SJCRH30 (cell line): ENCODE measurements around the gene TARBP2. TPM values are rescaled to one million over a fixed set of nuclear protein-coding genes. Genes with fewer than 3 reads are reported as not detected.
A peak's percentile ranks its signal among the peaks of the same experiment; 100 is the strongest.

Experiments used
- DNase-seq, 2 experiments: peaks; one replicate each; pipeline ENCODE4 v3.0.0-alpha.2; 2015 to 2020
- H3K27ac ChIP-seq: fragments of 250-450 bp; sonication (Bioruptor Pico); 2 replicates; pipeline ENCODE4 v1.5.1; 2020; ENCODE audit warnings: mild to moderate bottlenecking, moderate library complexity
- H3K27me3 ChIP-seq: fragments of 250-450 bp; sonication (Bioruptor Pico); 2 replicates; pipeline ENCODE4 v1.5.1; 2020; ENCODE audit warnings: mild to moderate bottlenecking, moderate library complexity
- H3K36me3 ChIP-seq: fragments of 250-450 bp; sonication (Bioruptor Pico); 2 replicates; pipeline ENCODE4 v1.5.1; 2020; ENCODE audit warnings: mild to moderate bottlenecking, moderate library complexity
- H3K4me1 ChIP-seq: fragments of 250-450 bp; sonication (Bioruptor Pico); 2 replicates; pipeline ENCODE4 v1.5.1; 2020; ENCODE audit warnings: mild to moderate bottlenecking, moderate library complexity
- H3K4me3 ChIP-seq: fragments of 250-450 bp; sonication (Bioruptor Pico); 2 replicates; pipeline ENCODE4 v1.5.1; 2020; ENCODE audit warnings: mild to moderate bottlenecking, moderate library complexity
- H3K9me3 ChIP-seq: fragments of 250-450 bp; sonication (Bioruptor Pico); replicated peaks from 2 replicates; pipeline ENCODE4 v1.5.1; 2020; ENCODE audit warnings: mild to moderate bottlenecking, moderate library complexity
- total RNA-seq: library from RNA; depleted of rRNA; stranded (reverse); fragments of >200 nt; shearing (Covaris generic); gene quantifications from 2 replicates; pipeline ENCODE4 v1.2.3, GENCODE V29; 2014

TARBP2 gene
- total RNA-seq, 1 experiment from 2014 or later: 35.2 TPM

- Histone ChIP-seq H3K27ac (no peak overlapping the region), H3K27me3 (no peaks in the 10 kb centered on the region), H3K36me3 (no peaks in the 10 kb centered on the region; the same call in 1 of the 2 replicates), H3K4me3 (no peak overlapping the region), H3K4me1 (no peaks in the 10 kb centered on the region), H3K9me3 (no peaks in the 10 kb centered on the region)
- peak; percentile 75 to 92 for DNase-seq
Observed at GRCh38 chr12:53508534-53509170, 7.6 kb downstream of the TARBP2 start.

- no peak overlapping the region for H3K27ac ChIP-seq
- no peaks in the 10 kb centered on the region for H3K27me3 ChIP-seq
- H3K36me3 ChIP-seq: peaks cover 7% of the 10 kb centered on the region
- no peaks in the 10 kb centered on the region for H3K9me3 ChIP-seq
- no peaks in the 10 kb centered on the region for H3K4me1 ChIP-seq
- no peak overlapping the region for H3K4me3 ChIP-seq
- DNase-seq: no peak
Observed at GRCh38 chr12:53510181-53510812, 9.2 kb downstream of the TARBP2 start.

- H3K27me3 ChIP-seq: no peaks in the 10 kb centered on the region
- no peak overlapping the region for H3K27ac ChIP-seq
- no peaks in the 10 kb centered on the region for H3K4me1 ChIP-seq
- no peak overlapping the region for H3K4me3 ChIP-seq
- DNase-seq: no peak
- peaks cover 12% of the 10 kb centered on the region for H3K36me3 ChIP-seq
- no peaks in the 10 kb centered on the region for H3K9me3 ChIP-seq
Observed at GRCh38 chr12:53513712-53514410, 12.8 kb downstream of the TARBP2 start.

- DNase-seq: no peak
- no peak overlapping the region for H3K27ac ChIP-seq
- H3K4me3 ChIP-seq: no peak overlapping the region
- no peaks in the 10 kb centered on the region for H3K27me3 ChIP-seq
- no peaks in the 10 kb centered on the region for H3K4me1 ChIP-seq
- H3K36me3 ChIP-seq: peaks cover 16% of the 10 kb centered on the region
- H3K9me3 ChIP-seq: no peaks in the 10 kb centered on the region
Observed at GRCh38 chr12:53514628-53515290, 13.7 kb downstream of the TARBP2 start.

- no peaks in the 10 kb centered on the region for H3K9me3 ChIP-seq
- no peak for DNase-seq
Observed at GRCh38 chr12:53515291-53515680, 14.2 kb downstream of the TARBP2 start.

GRCh38 chr12:53516758-53517455, 15.8 kb downstream of the TARBP2 start:
- H3K4me3 ChIP-seq: no peak overlapping the region

More at GRCh38 chr12:53515291-53515680, 14.2 kb downstream of the TARBP2 start:
- no peaks in the 10 kb centered on the region for H3K4me1 ChIP-seq
- H3K4me3 ChIP-seq: no peak overlapping the region
- peaks cover 20% of the 10 kb centered on the region for H3K36me3 ChIP-seq
- no peak overlapping the region for H3K27ac ChIP-seq
- no peaks in the 10 kb centered on the region for H3K27me3 ChIP-seq

GRCh38 chr12:53518381-53518780, 17.3 kb downstream of the TARBP2 start:
- Histone ChIP-seq H3K4me1 (no peaks in the 10 kb centered on the region), H3K36me3 (peaks cover 29% of the 10 kb centered on the region)

More at GRCh38 chr12:53516758-53517455, 15.8 kb downstream of the TARBP2 start:
- Histone ChIP-seq H3K27ac (no peak overlapping the region), H3K4me1 (no peaks in the 10 kb centered on the region), H3K36me3 (peaks cover 26% of the 10 kb centered on the region), H3K27me3 (no peaks in the 10 kb centered on the region), H3K9me3 (no peaks in the 10 kb centered on the region)
- DNase-seq: no peak

GRCh38 chr12:53523131-53523530, 22.0 kb downstream of the TARBP2 start:
- no peaks in the 10 kb centered on the region for H3K4me1 ChIP-seq
- no peaks in the 10 kb centered on the region for H3K9me3 ChIP-seq
- DNase-seq: no peak
- H3K27me3 ChIP-seq: no peaks in the 10 kb centered on the region
- no peak overlapping the region for H3K27ac ChIP-seq
- peaks cover 17% of the 10 kb centered on the region for H3K36me3 ChIP-seq
- no peak overlapping the region for H3K4me3 ChIP-seq

More at GRCh38 chr12:53518381-53518780, 17.3 kb downstream of the TARBP2 start:
- DNase-seq: no peak
- no peak overlapping the region for H3K4me3 ChIP-seq
- H3K9me3 ChIP-seq: no peaks in the 10 kb centered on the region
- no peak overlapping the region for H3K27ac ChIP-seq
- no peaks in the 10 kb centered on the region for H3K27me3 ChIP-seq

GRCh38 chr12:53524476-53524875, 23.4 kb downstream of the TARBP2 start:
- no peaks in the 10 kb centered on the region for H3K9me3 ChIP-seq
- no peaks in the 10 kb centered on the region for H3K27me3 ChIP-seq
- no peak overlapping the region for H3K4me3 ChIP-seq
- H3K4me1 ChIP-seq: no peaks in the 10 kb centered on the region
- no peak for DNase-seq
- H3K27ac ChIP-seq: no peak overlapping the region
- peaks cover 13% of the 10 kb centered on the region for H3K36me3 ChIP-seq

- H3K4me3 ChIP-seq: no peak overlapping the region
- no peaks in the 10 kb centered on the region for H3K27me3 ChIP-seq
- H3K36me3 ChIP-seq: peaks cover 13% of the 10 kb centered on the region
- no peaks in the 10 kb centered on the region for H3K4me1 ChIP-seq
- H3K9me3 ChIP-seq: no peaks in the 10 kb centered on the region
- DNase-seq: no peak
- H3K27ac ChIP-seq: no peak overlapping the region
Observed at GRCh38 chr12:53530061-53530460, 29.0 kb downstream of the TARBP2 start.

GRCh38 chr12:53530920-53531319, 29.8 kb downstream of the TARBP2 start:
- H3K27ac ChIP-seq: no peak overlapping the region
- H3K4me1 ChIP-seq: no peaks in the 10 kb centered on the region
- no peak for DNase-seq
- peaks cover 13% of the 10 kb centered on the region for H3K36me3 ChIP-seq
- no peak overlapping the region for H3K4me3 ChIP-seq
- H3K9me3 ChIP-seq: no peaks in the 10 kb centered on the region
- no peaks in the 10 kb centered on the region for H3K27me3 ChIP-seq

GRCh38 chr12:53532021-53532420, 30.9 kb downstream of the TARBP2 start:
- H3K4me1 ChIP-seq: no peaks in the 10 kb centered on the region
- DNase-seq: no peak
- H3K9me3 ChIP-seq: no peaks in the 10 kb centered on the region
- no peak overlapping the region for H3K4me3 ChIP-seq
- peaks cover 15% of the 10 kb centered on the region for H3K36me3 ChIP-seq
- no peaks in the 10 kb centered on the region for H3K27me3 ChIP-seq
- no peak overlapping the region for H3K27ac ChIP-seq

GRCh38 chr12:53532524-53533445, 31.7 kb downstream of the TARBP2 start:
- no peak overlapping the region for H3K27ac ChIP-seq
- H3K36me3 ChIP-seq: peaks cover 18% of the 10 kb centered on the region
- no peak overlapping the region for H3K4me3 ChIP-seq
- H3K9me3 ChIP-seq: no peaks in the 10 kb centered on the region
- no peaks in the 10 kb centered on the region for H3K4me1 ChIP-seq
- H3K27me3 ChIP-seq: no peaks in the 10 kb centered on the region
- DNase-seq: no peak

GRCh38 chr12:53533471-53533870, 32.4 kb downstream of the TARBP2 start:
- Histone ChIP-seq H3K4me1 (no peaks in the 10 kb centered on the region), H3K27ac (no peak overlapping the region), H3K9me3 (no peaks in the 10 kb centered on the region), H3K36me3 (peaks cover 18% of the 10 kb centered on the region), H3K27me3 (no peaks in the 10 kb centered on the region), H3K4me3 (no peak overlapping the region)
- no peak for DNase-seq
